ENCODE measurements around the gene CDC42EP4. TPM values are rescaled to one million over a fixed set of nuclear protein-coding genes. Genes with fewer than 3 reads are reported as not detected.
A peak's percentile ranks its signal among the peaks of the same experiment; 100 is the strongest.

CDC42EP4 gene
- total and polyA plus RNA-seq, 8 donors: 23.2 to 93.3 (median 44.8) TPM

DNA sequence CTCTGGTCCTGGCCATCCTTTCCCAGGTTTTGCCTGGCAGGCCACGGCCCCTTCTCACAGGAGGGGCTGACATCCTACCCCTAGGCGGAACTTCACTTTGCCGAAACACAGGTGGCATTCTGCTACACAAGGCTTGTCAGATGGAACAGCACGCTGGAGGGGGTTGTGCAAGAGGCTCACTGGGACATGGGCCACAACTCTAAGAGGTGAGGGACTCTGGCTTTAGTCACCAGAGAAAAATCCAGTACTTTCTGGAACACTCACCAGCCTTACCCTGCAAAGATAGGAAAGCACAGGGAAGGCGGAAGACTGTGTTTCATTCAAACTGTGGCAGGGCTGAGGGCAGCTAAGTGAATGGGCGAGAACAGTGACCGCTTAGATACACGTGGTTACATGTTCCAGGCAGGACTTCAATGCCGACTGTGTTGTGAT lies 18.3 kb downstream of the CDC42EP4 start:
- H3K4me1 ChIP-seq: peaks cover 78 to 95% (median 90%) of the 10 kb centered on the region in 4 donors
- no peaks in the 10 kb centered on the region for H3K9me3 ChIP-seq
- DNase-seq: peak; percentile 84 to 85
- no peaks in the 10 kb centered on the region for H3K36me3 ChIP-seq
- intact Hi-C loops (cut with DNase I; ENCODE audit: low total_unique reads): no loop called here
- peak overlapping the region in 1 of 4 donors; percentile 16 for H3K4me3 ChIP-seq
- peak; percentile 56 to 95 (median 85) for TF ChIP-seq POLR2AphosphoS5 (IDR thresholded peaks at IDR 0.05)
- peak; percentile 14 for TF ChIP-seq EP300 (IDR thresholded peaks at IDR 0.05)
- TF ChIP-seq, protein P1, sequence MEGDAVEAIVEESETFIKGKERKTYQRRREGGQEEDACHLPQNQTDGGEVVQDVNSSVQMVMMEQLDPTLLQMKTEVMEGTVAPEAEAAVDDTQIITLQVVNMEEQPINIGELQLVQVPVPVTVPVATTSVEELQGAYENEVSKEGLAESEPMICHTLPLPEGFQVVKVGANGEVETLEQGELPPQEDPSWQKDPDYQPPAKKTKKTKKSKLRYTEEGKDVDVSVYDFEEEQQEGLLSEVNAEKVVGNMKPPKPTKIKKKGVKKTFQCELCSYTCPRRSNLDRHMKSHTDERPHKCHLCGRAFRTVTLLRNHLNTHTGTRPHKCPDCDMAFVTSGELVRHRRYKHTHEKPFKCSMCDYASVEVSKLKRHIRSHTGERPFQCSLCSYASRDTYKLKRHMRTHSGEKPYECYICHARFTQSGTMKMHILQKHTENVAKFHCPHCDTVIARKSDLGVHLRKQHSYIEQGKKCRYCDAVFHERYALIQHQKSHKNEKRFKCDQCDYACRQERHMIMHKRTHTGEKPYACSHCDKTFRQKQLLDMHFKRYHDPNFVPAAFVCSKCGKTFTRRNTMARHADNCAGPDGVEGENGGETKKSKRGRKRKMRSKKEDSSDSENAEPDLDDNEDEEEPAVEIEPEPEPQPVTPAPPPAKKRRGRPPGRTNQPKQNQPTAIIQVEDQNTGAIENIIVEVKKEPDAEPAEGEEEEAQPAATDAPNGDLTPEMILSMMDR (IDR thresholded peaks at IDR 0.05): no peak
- peak overlapping the region; percentile 83 to 95 (median 90) for H3K27ac ChIP-seq
- H3K27me3 ChIP-seq: no peaks in the 10 kb centered on the region
- 26 to 39% (median 33%) methylated on average over 6 to 9 of the region's 9 CpGs for WGBS, 5 donors

DNA sequence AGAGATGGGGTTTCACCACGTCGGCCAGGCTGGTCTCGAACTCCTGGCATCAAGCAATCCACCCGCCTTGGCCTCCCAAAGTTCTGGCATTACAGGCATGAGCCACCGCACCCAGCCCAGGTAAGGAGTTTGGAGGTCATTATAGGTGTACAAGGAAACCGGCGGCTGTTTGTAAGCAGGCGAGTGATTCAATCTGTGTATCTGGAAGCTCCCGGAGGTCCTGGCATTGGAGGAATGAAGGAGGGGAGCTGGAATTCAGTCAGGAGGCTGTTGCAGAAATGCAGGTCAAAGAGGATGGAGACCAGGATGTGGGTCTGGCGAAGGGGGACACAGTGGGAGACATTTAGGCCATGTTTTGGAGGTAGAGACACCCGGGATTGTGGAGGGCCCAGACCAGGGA lies 18.8 kb downstream of the CDC42EP4 start:
- 41 to 59% (median 50%) methylated on average over 10 to 11 of the region's 11 CpGs for WGBS, 5 donors
- DNase-seq: peak in 1 of 2 donors; percentile 54
- intact Hi-C loops (cut with DNase I; ENCODE audit: low total_unique reads): no loop called here
- H3K4me3 ChIP-seq: peak overlapping the region in 1 of 4 donors; percentile 16
- peaks cover 78 to 95% (median 90%) of the 10 kb centered on the region in 4 donors for H3K4me1 ChIP-seq
- H3K27me3 ChIP-seq: no peaks in the 10 kb centered on the region
- H3K36me3 ChIP-seq: no peaks in the 10 kb centered on the region
- H3K9me3 ChIP-seq: no peaks in the 10 kb centered on the region
- TF ChIP-seq EP300 (IDR thresholded peaks at IDR 0.05) (no peak), POLR2A (IDR thresholded peaks at IDR 0.05) (no peak)
- peak overlapping the region; percentile 83 to 95 (median 90) for H3K27ac ChIP-seq

DNA sequence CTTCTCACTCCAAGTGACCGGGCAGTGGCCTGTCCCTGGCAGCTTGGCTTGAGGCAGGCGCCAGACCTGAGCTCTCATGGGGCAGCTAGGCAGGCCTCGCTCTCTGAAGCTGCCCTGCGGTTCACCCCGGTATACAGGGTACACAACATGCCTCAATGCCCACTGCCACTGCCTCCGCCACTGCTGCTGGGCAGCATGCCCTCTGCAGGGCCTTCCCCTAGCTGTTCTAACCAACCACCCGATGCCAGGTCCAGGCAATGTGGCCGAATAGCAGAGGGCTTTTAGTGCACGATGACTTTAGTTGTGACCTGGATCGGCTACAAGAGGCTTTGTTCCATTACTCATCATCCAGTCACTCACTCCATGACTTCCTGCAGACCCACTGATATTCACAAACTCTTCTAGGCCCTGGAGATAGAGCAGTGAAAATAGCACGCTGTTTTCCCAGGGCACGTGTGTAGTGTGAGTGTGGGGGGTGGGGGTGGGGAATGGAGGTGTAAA lies 19.7 kb downstream of the CDC42EP4 start:
- Histone ChIP-seq H3K4me3 (peak overlapping the region in 2 of 4 donors; percentile 9 to 24), H3K9me3 (no peaks in the 10 kb centered on the region), H3K36me3 (no peaks in the 10 kb centered on the region), H3K27me3 (no peaks in the 10 kb centered on the region), H3K4me1 (peaks cover 84 to 96% (median 95%) of the 10 kb centered on the region in 4 donors), H3K27ac (peak overlapping the region; percentile 81 to 95 (median 90))
- 26 to 37% (median 31%) methylated on average over 10 to 12 of the region's 12 CpGs for WGBS, 5 donors
- intact Hi-C loops (cut with DNase I; ENCODE audit: low total_unique reads): no loop called here
- peak in 1 of 2 donors; percentile 68 for DNase-seq
- TF ChIP-seq, protein P1 (IDR thresholded peaks at IDR 0.05): no peak
- TF ChIP-seq EP300 (IDR thresholded peaks at IDR 0.05) (no peak), POLR2AphosphoS5 (IDR thresholded peaks at IDR 0.05) (peak; percentile 26 to 40 (median 29)), POLR2A (IDR thresholded peaks at IDR 0.05) (no peak)

DNA sequence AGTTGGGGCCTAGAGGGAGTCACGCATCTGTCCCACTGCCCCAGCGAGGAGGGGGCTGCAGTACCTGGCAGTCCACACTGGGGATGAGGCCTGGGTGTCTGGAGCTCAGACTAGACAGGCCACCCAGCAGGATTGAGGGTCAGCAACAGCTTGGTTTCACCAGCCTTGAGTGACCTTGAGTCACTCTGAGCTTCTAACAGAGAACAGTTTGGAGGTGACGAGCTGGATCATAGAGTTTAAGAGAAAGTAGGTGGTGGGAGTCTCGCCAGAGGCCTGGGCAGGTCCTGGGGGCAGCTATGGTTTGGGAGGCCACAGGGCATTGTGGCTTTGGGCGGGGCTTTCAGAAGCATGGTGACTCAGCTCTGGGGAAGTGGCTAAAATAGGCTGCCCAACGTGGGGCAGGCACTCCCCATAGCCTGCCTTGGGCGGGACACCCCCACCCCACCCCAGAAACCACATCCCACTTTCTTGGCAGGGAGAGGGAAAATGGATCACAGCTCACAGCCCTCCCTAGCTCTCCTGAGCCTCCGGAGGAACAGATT lies 20.5 kb downstream of the CDC42EP4 start:
- Histone ChIP-seq H3K36me3 (peaks cover under 1 to 6% (median 4%) of the 10 kb centered on the region in 4 donors), H3K4me1 (peaks cover 92 to 100% (median 98%) of the 10 kb centered on the region in 4 donors), H3K27ac (peak overlapping the region; percentile 81 to 95 (median 90)), H3K4me3 (peak overlapping the region in 2 of 4 donors; percentile 9 to 24), H3K9me3 (no peaks in the 10 kb centered on the region), H3K27me3 (no peaks in the 10 kb centered on the region)
- TF ChIP-seq, protein P1 (IDR thresholded peaks at IDR 0.05): no peak
- peak in 2 of 3 donors; percentile 44 to 54 for TF ChIP-seq POLR2AphosphoS5 (IDR thresholded peaks at IDR 0.05)
- peak; percentile 73 to 81 for DNase-seq
- intact Hi-C loops (cut with DNase I; ENCODE audit: low total_unique reads): no loop called here
- 30 to 39% (median 36%) methylated on average over 7 to 8 of the region's 8 CpGs for WGBS, 5 donors

Measured in stomach (tissue), 9 donors.